Activated T-cell treated with anti-CD3 and anti-CD28 coated beads for 24 hours (primary cell): ENCODE measurements around the gene MCRIP1.
A peak's percentile ranks its signal among the peaks of the same experiment; 100 is the strongest.
"Not testable (repeated sequence)": the region's sequence is repeated elsewhere in the genome, so short reads cannot be mapped to it uniquely, and the experiment has no call there.

Experiments used
- DNase-seq: peaks from one replicate; pipeline ENCODE4 v3.0.0-alpha.2; 2020; ENCODE audit warnings: low read depth

The MCRIP1 gene

DNA sequence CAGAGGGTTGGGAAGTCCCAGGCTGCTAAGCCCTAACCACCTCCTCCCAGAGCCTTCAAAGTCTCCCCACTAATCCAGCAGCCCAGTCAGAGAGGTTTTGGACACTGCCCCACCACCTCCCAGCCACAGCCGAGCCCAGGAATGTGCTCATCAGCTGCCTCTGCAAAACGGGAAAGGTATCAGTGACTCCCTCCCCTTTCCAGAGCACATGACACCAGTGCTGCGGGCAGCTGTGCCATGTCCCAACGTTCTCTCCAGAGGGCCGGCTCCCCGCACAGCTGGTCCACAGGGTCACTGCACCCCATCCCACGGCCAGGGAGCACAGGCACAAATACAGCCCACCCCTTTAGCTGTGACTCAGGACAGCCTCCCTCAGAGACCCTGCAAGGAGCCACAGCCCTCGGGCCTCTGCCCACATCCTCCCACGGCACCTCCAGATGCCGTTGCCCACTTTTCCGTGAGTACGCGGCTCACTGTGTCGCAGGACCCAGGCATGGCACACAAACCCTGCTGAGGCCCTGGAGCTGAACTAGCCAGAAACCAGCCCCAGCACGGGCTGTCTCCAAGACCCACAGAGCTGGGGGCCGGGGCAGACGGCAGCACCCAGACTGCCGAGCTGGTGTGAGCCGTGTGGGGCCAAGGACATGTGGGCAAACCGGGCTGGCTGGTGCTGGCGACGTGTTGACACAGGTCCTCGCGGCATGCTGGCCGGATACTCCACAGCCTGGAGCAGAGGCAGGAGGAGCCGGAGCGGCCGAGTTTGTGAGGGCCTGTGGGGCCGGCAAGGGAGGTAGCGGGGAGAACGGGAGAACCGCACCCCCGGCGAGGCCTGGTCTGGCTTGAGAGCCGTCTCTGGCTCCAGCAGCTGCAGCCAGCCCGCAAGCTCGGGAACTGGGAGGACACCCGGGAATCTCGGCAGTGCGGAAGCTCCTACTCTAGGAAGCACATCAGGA is 8.0 kb upstream of the MCRIP1 start:
- DNase-seq: no peak

DNA sequence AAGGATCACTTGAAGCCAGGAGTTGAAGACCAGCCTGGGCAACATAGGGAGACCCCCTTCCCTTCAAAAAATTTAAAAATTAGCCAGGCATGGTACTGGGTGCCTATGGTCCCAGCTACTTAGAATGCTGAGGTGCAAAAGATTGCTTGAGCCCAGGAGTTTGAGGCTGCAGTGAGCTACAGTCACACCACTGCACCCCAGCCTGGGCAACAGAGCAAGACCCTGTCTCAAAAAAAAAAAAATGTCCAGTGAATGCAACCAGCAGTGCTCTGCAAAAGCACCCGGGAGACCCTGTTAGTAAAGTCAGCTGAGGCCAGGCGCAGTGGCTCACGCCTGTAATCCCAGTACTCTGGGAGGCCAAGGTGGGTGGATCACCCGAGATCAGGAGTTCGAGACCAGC is 7.0 kb upstream of the MCRIP1 start:
- not testable (repeated sequence) for DNase-seq

DNA sequence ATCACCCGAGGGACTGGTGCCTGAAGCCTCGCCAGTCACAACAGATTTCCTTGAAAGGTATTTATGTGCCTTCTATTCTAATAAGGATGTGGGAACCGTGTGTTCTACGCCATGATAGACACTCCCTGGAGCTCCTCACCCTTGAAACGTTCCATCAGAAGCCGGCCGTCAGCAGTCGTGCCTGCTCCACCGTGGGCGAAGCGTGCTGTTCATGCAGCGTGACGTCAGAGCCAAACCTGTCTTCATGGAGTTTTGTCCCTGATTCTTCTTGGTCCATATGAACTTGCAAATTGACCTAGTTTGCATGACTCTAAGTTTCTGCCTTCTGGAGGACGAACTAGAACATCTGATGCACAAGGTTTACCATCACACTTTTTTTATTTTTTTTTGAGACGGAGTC is 6.2 kb upstream of the MCRIP1 start:
- DNase-seq: no peak

DNA sequence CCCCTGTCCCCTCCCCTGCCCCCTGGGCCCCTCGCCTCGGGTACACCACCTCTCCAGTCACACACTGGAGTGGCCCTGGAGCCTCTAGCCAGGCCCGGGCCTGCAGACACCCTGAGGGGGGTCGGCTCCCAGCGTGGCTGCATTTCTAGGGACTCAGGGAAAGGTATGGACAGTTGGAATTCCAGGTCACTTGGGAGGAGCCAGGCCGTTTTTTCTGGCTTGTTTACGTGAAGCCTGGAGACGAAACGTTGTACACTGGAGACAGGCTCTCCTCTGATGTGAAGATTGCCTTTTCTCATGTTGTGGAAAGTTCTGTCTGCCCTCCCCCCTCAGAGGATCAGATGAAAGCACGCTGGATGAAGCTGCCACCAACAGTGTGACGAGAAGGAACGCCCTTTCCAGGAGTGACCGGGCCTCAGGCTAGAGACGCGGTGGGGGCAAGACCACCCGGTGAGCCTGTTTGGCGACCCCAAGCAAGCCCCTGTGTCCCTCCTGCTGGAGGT is 5.7 kb upstream of the MCRIP1 start:
- no peak for DNase-seq

DNA sequence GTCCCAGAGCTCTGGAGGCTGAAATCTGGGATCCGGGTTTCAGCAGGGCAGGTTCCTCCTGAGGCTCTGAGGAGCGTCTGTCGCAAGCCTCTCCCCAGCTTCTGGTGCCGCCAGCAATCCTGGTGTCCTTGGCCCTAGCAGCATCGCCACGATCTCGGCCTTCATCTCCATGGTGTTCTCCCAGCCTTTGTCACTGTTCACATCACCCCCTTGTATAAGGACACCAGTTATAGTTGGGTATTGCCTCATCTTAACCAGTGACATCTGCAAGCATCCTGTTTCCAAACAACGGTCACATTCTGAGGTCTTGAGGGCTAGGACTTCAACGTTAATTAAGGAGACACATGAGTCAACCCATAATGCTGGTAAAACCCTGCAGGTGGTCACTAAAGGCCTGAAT is 4.5 kb upstream of the MCRIP1 start:
- no peak for DNase-seq

DNA sequence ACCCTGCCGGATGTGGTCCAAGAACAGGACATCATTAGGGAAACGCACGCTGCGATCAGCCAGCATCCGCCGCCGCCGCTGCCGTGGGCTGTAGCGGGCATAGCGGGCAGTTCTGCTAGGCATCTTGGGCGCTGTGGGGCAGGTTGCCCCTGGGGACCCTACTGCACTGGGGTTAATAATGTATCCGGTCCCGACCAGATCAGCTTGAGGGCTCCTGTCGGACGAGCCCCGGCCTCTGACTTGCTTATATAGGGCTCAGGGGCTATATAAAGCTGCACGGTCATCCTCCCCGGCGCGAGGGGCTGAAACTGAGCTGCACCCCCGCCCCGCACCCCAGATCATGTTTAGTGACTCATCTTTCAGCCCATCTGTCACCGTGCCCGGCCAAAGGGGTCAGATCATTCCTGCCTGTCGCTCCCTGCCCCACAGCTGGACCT is 1.8 kb upstream of the MCRIP1 start, which contains the start of gene PPP1R27:
Gene PPP1R27 (minus strand): TSS at position 220 of the 437 bp plus-strand sequence. CDS start 97 bp downstream, at position 123.
- no peak for DNase-seq

DNA sequence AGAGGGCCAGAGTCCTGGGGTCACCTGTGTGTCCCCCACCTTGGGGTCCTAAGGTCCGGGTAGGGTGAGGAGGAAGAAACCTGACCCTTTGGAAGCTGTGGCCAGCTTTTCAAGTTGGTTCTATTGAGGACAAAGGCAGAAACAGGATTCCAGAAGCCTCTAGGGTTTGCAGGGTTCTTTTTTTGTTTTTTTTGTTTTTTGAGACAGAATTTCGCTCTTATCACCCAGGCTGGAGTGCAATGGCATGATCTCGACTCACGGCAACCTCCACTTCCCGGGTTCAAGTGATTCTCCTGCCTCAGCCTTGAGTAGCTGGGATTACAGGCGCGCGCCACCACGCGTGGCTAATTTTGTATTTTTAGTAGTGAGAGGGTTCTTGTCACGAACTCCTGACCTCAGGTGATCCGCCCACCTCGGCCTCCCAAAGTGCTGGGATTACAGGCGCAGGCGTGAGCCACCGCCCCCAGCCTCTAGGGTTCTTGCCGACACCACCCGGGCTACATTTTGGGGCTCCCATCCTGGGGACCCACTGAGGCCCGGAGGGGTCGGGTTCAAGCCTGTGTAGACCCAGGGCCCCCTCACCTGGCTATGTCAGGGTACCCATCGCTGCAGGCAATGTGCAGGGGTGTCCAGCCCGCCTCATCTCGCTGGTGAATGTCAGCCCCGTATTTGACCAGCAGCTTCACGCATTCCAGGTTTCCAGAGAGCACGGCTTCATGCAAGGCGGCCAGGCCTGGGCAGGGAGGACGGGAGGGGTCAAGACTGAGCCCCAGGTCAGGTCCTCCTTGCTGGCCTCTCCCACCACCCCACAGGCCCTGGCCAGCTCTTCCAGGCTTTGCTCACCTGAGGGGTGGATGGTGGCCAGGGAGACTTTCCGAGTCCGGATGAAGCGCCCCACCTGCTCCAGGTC is 1.1 kb upstream of the MCRIP1 start:
- DNase-seq: no peak

DNA sequence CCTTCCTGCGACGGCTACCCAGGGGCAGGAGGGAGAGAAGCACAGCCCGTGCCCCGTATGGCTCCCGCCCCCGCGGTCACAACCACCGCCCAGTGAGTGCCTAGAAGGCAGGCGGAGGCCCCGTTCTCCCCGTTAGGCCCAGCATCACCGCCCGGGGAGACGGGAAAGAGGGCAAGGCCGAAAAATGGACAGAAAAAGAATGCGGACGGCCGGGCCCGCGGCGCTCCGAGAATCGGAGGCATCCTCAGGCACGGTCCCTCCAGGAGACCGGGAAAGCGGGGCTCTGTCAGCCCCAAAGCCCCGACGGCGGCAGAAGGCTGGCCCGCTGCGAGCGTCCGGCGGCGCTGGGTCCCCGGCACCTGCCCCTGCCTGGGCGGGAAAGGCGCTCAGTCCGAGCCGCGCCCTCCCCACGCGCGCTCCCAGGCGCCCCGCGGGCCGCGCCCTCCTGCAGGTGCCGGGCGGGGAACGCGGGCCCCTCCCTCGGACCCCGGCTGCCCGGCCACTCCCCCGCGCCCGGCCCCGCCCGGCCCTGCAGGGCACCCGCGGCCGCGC is 407 bp downstream of the MCRIP1 start:
- peak; percentile 33 for DNase-seq

DNA sequence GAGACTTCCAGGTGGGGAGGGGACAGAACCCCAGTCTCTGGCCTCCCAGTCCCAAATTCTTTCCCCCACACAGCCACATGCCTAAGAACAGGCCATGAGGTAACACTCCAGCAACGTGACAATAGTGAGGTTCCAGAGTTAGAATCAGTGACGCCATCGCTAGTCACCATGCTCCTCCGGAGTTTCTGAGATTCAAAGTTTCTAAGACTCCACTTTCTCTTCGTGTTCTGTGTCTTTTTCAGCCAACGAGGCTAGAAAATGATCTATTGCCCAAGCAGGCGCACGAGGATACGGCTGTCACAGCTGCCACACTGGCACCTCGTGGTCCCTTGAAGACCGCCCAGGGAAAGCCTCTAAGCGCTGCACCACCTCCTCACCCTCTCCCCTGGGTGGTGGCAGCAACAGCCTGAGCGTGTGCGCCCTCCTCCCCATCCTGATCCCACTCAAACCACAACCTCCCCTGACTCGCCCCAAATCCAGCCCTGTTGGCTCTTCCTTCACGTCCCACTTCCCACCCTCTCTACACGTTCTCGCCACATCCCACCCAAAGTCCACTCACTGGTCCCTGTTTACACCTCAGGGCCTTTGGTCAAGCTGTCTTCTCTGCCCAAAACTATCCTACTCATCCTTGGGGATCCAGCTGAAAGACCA is 1.0 kb downstream of the MCRIP1 start:
- peak; percentile 30 for DNase-seq

DNA sequence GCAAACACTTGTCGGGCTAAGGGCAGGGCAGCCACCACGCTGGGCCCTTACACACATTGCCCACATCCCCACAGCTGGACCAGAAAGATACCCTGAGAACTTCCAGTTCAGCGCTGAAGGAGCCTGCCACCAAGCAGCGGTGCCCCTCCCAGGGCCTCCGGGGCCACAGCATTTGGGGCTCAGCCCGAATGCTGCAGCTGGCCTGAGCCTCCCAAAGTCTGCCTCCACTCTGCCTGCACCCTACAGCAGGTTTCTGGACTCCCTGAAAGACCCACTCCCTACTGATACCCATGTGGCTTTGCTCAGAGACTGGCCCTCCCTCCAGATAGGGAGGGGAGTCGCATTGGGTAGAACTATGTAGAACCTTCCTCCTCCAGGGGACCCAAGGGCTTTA is 1.5 kb downstream of the MCRIP1 start:
- DNase-seq: peak; percentile 3

DNA sequence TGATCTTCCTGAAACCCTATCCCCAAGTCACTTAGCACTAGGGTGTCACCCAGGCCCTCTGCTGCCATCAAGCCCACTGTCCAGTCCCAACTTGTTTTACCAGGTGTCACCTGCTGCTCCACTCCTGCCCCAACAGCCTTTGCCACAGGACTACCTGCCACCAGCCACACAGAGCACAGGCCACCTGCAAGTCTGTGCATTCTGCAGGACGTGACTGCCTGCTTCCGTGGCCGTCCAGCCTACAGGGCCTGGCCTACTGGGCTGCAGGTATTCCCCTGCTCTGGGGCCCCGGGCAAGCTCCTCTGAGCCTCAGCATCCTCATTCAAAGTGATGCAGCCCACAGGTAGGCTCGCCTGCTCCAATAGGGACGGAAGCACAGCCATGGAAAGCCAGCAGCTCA is 3.2 kb downstream of the MCRIP1 start:
- no peak for DNase-seq

DNA sequence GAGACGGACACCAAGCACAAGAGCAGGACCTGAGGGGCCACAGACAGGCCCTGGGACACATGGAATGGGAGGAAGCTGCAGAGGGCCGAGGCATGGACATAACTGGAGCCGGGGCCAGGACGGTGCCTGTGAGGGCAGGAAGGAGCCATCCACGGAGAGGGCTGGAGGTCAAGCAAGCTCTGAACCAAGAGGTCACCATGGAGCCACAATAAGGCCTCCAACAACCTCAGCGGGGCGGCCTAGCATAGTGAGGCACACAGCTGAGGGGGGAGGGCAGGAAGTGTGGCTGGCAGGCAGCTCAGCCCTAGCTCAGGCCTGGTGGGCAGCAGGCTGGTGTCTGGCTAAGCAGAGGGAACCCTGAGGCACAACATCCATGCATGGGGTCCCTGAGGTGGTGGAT is 4.4 kb downstream of the MCRIP1 start:
- DNase-seq: no peak

DNA sequence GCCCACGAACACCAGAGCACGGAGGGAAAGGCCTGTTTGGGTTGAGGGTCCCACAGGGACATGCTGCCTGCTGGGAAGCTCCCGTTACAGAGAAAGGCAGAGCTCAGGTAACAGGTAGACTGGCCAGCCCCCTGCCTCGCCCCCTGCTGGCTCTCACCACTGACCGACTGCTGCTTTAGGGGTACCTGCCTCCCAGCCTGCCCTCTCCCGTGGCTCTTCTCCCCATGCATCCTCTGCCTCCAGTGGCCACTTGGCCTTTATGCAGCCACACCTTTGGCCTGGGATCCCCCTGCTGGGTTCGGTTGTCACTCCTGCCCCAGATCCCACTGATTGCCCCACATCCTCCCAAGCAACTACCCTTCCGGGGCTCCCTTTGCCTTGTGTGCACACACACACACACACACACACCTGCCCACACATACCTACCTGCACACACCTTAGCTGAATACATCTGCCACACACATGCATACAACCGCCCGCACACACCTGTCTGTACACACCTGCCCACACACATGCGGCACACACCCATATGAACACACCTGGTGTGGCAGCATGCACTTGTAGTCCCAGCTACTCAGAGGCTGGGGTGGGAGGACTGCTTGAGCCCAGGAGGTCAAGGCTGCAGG is 7.1 kb downstream of the MCRIP1 start:
- no peak for DNase-seq

DNA sequence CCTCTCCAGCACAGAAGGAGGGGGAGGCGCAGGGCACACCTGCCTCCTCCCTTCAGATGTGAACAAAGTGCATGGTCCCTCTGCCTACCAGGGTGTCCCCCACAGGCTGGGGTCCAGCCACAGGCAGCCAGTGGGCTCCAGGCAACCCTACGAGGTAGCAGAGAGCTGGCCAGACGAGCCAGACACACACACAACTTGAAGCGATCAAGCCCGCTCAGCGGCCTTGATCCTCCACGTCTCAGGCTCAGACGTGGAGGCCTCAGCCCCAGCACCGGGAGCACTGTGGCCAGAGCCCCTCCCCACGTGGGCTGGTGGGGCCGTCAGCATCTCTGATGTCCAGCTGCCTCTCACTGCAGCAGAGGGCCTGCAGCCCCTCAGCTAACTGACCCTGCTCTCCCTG is 8.5 kb downstream of the MCRIP1 start:
- DNase-seq: no peak

DNA sequence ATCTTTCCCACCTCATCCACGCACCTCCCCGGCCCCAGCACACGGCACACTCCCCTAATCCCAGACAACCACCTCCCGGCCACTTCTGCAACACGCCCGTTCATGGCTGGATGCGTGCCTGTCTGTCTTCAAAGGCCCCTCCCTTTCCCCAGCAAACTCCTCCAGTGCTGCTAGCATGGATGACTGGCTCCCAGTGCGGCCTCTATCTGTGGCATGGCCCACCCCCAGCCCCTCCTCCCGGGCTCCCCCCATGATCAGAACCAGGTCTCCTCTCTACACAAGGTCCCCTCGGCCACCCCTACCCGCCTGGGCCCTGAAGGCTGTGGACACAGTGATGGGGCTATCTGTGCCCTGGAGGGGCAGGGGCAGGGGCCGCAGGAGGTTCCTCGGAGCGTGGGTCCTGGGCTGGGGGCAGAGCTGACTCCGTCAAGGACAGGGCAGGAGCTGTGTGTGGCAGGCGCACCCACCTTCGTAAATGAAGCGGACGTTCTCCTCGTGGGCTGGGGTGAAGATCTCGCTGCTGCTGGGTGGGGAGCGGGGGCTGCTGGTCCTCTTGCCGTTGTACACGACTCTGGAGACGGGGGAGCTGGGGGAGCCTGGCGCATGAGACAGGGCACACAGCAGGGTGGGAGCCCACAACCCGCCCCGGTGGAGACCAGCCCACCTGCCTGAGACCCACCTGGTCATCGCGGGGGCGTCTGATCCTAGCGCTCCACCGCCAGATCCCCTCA is 9.1 kb downstream of the MCRIP1 start:
- DNase-seq: no peak

DNA sequence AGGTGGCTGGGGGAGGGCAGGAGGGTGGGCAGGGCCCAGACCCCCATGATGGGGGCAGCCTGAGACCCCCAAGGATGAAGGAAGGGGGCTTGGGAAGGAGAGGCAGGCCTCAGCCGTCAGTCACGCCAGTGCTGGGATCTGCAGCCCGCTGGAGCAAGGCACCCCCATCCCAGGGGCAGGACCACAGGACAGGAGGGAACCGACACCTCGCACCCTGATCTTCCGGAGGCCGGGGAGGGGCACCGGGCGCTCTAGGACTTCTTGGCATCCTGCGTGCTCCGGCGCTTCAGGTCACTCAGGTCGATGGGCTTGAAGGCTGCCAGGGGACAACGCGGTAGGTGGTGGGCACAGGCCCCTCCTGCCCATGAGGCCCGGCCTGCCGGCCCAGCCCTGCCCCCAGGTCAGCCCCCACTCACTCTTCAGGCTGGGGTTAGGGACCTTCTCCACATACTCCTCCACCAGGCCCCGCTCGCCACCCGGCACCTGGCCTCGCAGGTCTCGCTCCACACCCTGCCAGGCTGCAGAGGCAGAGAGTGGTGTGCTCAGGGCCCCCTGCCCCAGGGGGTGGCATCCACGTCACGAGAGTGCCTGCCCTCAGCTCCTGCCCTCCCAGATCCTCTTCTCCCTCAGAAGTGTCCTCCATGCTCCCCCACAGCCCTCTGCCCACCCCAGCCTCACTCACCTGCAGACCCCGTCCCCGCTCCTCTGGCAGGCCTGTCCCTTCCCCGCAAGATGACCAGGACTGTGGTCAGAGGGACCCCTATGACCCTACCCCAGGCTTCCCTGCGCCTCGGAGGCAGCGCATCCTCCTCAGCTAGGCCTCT is 9.9 kb downstream of the MCRIP1 start:
- DNase-seq: no peak

DNA sequence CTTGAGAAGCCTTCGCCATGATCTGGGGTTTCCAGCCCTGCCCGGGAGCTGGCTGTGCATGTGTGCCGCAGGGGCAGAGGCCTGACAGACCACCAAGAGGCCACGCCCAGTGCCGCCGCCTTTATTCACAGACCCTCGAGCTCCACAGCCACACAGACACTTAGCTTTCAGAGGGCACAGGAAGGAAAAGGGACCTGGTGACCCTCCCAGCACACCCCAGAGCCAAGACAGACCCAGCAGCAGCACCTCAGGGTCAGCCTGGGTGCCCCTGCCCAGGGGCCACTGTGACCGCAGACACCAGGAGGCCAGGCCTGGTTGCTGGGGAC is 10.8 kb downstream of the MCRIP1 start:
- DNase-seq: no peak

DNA sequence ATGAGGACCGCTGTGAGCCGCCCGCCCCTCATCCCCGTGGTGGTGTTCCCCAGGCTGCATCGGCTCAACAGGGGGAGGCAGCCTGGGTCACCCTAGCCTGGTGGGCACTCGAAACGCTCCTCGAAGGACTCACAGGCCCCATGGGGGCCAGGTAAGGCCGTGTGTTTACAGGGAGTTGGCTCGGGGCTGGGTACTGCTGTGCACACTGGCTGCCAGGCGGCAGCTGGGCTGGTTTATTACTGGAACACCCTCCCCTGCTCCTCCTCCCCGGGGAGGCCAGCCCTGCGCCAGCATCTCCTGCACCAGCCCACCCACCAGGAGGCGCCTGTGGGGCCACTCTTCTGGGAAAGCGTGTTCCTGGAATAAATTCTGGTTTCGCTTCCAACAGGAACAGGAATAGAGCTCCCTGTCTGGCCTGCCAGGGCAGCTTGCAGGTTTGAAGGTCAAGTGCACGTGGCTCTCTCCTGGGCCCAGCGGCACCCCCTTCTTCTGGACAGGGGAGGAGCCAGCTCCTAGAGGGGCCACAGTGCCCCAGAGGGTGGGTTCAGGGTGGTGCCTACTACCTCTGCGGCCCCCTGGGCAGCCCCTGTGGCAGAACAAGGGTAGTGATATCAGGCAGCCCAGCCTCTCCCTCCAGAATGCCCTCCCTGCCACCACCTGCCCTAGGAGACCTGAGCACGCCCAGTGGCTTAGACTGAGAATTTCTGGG is 11.3 kb downstream of the MCRIP1 start:
- no peak for DNase-seq

DNA sequence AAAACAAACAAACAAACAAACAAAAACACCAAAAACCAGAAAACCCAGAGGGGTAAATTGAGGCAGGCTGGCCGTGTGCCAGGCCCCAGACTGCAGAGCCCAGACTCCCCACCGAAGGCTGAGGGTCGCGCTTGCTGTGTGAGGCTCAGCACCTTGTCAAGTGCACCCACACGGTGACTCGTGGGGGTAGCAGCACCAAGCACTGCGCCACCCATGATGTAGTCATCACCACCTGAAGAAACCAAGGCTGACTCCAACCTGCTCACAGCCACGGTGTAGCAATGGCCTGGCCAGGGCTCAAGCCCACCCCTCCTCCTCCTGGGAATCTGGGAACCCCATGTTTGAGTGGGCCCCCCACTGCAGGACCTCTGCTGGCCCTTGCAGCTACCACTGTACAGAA is 11.9 kb downstream of the MCRIP1 start:
- no peak for DNase-seq
